Stimulated activated CD4-positive, alpha-beta T cell treated with anti-CD3 and anti-CD28 coated beads, Interleukin-1b, Interleukin-23, amount 100 ng/mL, for 48 hours (primary cell): ENCODE data around the gene PRMT5.

Source experiments
- DNase-seq: peaks from one replicate; pipeline ENCODE4 v3.0.0-alpha.2; 2020

Gene PRMT5

GRCh38 chr14:22896356-22896755 lies 32.8 kb downstream of the PRMT5 start:
- no peak for DNase-seq

- no peak for DNase-seq
These were observed 33.8 kb downstream of the PRMT5 start for GRCh38 chr14:22895402-22895801.

GRCh38 chr14:22893706-22894105 lies 35.5 kb downstream of the PRMT5 start:
- DNase-seq = no peak

- no peak for DNase-seq
These were observed 36.7 kb downstream of the PRMT5 start for GRCh38 chr14:22892488-22892887.

- no peak for DNase-seq
These were observed 38.8 kb downstream of the PRMT5 start for GRCh38 chr14:22890416-22890815.

- no peak for DNase-seq
These were observed 40.5 kb downstream of the PRMT5 start for GRCh38 chr14:22888662-22889061.

- DNase-seq = peak; percentile 45
These were observed 41.2 kb downstream of the PRMT5 start for GRCh38 chr14:22887990-22888378.

GRCh38 chr14:22887260-22887989 lies 41.8 kb downstream of the PRMT5 start:
- peak; percentile 44 for DNase-seq

- peak; percentile 69 for DNase-seq
These were observed 42.5 kb downstream of the PRMT5 start for GRCh38 chr14:22886500-22887259.

GRCh38 chr14:22885975-22886374 lies 43.2 kb downstream of the PRMT5 start:
- no peak for DNase-seq

GRCh38 chr14:22884738-22885523 lies 44.2 kb downstream of the PRMT5 start:
- no peak for DNase-seq

GRCh38 chr14:22884076-22884737 lies 45.0 kb downstream of the PRMT5 start:
- no peak for DNase-seq

- no peak for DNase-seq
These were observed 45.8 kb downstream of the PRMT5 start, which contains the start of gene REM2 for GRCh38 chr14:22883173-22883976. Gene REM2 (plus strand): TSS chr14:22883222. CDS start chr14:22883288, 66 bp downstream.

GRCh38 chr14:22882529-22883172 lies 46.5 kb downstream of the PRMT5 start:
- DNase-seq = peak; percentile 23

- DNase-seq = no peak
These were observed 47.1 kb downstream of the PRMT5 start for GRCh38 chr14:22882064-22882463.

- no peak for DNase-seq
These were observed 50.6 kb downstream of the PRMT5 start for GRCh38 chr14:22878271-22879246.

- DNase-seq = no peak
These were observed 52.1 kb downstream of the PRMT5 start for GRCh38 chr14:22877000-22877501.

- DNase-seq = no peak
These were observed 53.3 kb downstream of the PRMT5 start for GRCh38 chr14:22875748-22876319.

- no peak for DNase-seq
These were observed 54.0 kb downstream of the PRMT5 start for GRCh38 chr14:22875003-22875747.
